BLaER1 treated with 17β-estradiol and CSF1 and Interleukin-3, amounts not matched to agents 10 nM and 100 nM (cell line): Measurements from ENCODE around the gene PACSIN3.

Source experiments
- H3K27ac ChIP-seq, 11 experiments: shearing (Covaris generic); formaldehyde crosslinking; 2 replicates each; pipeline ENCODE4 v1.8.1; 2022
- H3K27me3 ChIP-seq, 11 experiments: shearing (Covaris generic); formaldehyde crosslinking; 2 replicates each; pipeline ENCODE4 v1.8.1; 2022
- H3K36me3 ChIP-seq, 11 experiments: shearing (Covaris generic); formaldehyde crosslinking; 2 replicates each; pipeline ENCODE4 v1.8.1; 2022
- H3K4me1 ChIP-seq, 10 experiments: shearing (Covaris generic); formaldehyde crosslinking; 2 replicates each; pipeline ENCODE4 v1.8.1; 2022
- H3K4me2 ChIP-seq, 11 experiments: shearing (Covaris generic); formaldehyde crosslinking; 2 replicates each; pipeline ENCODE4 v1.8.1; 2022
- H3K4me3 ChIP-seq, 10 experiments: shearing (Covaris generic); formaldehyde crosslinking; 2 replicates each; pipeline ENCODE4 v1.8.1; 2022
- H3K9ac ChIP-seq, 11 experiments: shearing (Covaris generic); formaldehyde crosslinking; 2 replicates each; pipeline ENCODE4 v1.8.1; 2022
- H3K9me3 ChIP-seq, 11 experiments: shearing (Covaris generic); formaldehyde crosslinking; replicated peaks in 1 of 11; 2 replicates each; pipeline ENCODE4 v1.8.1; 2022
- H4K20me1 ChIP-seq, 11 experiments: shearing (Covaris generic); formaldehyde crosslinking; 2 replicates each; pipeline ENCODE4 v1.8.1; 2022
- Cebpa-rat ChIP-seq, 11 experiments: shearing (Covaris generic); IDR thresholded peaks; 2 replicates each; pipeline ENCODE4 v1.8.1; 2022

PACSIN3 gene

GRCh38 chr11:47156333-47156732, 29.9 kb downstream of the PACSIN3 start:
- no peak for TF ChIP-seq Cebpa-rat (IDR thresholded peaks at IDR 0.05)
- peak overlapping the region; percentile 53 to 86 (median 76) for H3K4me2 ChIP-seq
- H3K9me3 ChIP-seq, result no peaks in the 10 kb centered on the region
- H3K36me3 ChIP-seq, result peaks cover 4 to 46% (median 16%) of the 10 kb centered on the region in 11 experiments; a peak in 14 of 22 replicates
- peaks cover 3 to 77% (median 35%) of the 10 kb centered on the region in 11 experiments; a peak in 21 of 22 replicates for H4K20me1 ChIP-seq
- peaks cover 45 to 67% (median 52%) of the 10 kb centered on the region in 10 experiments for H3K4me1 ChIP-seq
- no peak overlapping the region for H3K4me3 ChIP-seq
- H3K27me3 ChIP-seq, result no peaks in the 10 kb centered on the region
- H3K27ac ChIP-seq, result peak overlapping the region in 6 of 11 experiments; percentile 5 to 44 (median 30); a peak in 3 of 22 replicates
- no peak overlapping the region for H3K9ac ChIP-seq

DNA sequence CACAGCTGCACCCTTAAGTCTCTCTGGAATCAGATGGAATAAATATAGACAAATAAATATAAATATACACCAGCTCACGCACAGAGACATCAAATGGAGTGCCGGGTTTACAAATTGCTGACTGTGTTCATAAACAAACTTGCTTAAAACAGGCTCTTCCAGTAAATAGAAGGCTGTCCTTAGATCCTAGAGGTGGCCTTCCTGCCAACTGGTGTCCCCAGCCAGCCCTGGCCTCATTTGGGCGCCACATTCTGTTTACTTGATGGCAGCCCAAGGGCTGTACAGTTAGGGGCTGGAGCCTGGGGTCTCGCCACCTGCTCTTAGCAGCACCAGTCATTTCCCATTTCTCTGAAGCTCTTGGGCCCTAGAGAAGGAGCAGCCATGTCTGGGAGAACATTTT, 30.4 kb downstream of the PACSIN3 start:
- H3K4me2 ChIP-seq, result peak overlapping the region; percentile 53 to 86 (median 76)
- no peak for TF ChIP-seq Cebpa-rat (IDR thresholded peaks at IDR 0.05)
- no peaks in the 10 kb centered on the region for H3K9me3 ChIP-seq
- peaks cover 4 to 44% (median 16%) of the 10 kb centered on the region in 11 experiments; a peak in 13 of 22 replicates for H3K36me3 ChIP-seq
- peaks cover 0 to 74% (median 30%) of the 10 kb centered on the region in 11 experiments; a peak in 17 of 22 replicates for H4K20me1 ChIP-seq
- H3K27ac ChIP-seq, result peak overlapping the region in 6 of 11 experiments; percentile 5 to 56 (median 36); a peak in 6 of 22 replicates
- H3K4me1 ChIP-seq, result peaks cover 45 to 67% (median 52%) of the 10 kb centered on the region in 10 experiments
- peak overlapping the region in 3 of 11 experiments; percentile 14 to 46 (median 34); a peak in 4 of 22 replicates for H3K9ac ChIP-seq
- H3K4me3 ChIP-seq, result no peak overlapping the region
- H3K27me3 ChIP-seq, result no peaks in the 10 kb centered on the region

DNA sequence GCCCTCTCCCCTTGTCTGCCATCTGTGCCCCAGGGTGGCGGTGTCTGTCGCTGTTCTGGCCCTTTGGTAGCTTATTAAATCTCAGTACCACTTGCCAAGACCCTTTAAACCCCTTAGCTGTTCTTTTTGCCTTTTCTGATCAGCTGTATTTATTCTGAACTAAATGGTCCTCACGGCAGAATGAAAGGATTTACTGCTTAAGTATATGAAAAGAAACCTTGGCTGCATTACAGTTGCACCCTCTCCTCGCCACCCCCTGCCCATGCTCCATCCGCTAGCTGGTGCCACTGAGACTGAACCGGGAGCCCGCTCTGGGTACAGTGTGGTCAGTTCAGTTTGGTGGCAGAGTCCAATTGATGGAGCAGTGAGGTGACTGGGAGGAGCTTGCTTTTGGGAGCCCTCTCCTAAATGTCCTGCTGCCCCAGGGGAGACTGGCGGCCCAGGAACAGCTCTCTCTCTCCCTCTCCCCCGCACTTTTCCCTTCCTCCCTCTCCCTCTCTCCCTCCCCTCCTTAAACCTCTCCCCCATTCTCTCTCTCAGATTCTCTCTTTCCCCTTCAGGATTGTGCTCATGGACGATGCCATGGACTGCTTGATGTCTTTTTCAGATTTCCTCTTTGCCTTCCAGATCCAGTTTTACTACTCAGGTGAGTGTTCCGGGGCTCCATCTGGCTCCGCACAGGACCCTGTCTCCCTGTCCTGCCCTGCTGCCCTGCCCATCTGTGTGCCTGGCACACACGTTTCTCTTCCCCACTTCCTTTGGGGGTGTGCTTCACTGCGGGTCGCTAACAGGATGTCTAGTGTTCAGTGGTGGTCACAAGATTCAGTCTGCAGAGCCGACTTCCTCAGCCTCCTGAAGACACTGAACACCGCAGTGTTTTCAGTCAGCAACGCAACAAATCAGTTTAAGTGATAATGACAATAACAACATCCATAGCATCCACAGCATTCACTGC, 31.3 kb downstream of the PACSIN3 start:
- Histone ChIP-seq H3K4me1 (peaks cover 45 to 71% (median 53%) of the 10 kb centered on the region in 10 experiments), H4K20me1 (peaks cover 0 to 64% (median 27%) of the 10 kb centered on the region in 11 experiments; a peak in 11 of 22 replicates), H3K4me3 (peak overlapping the region in 1 of 10 experiments; percentile 7; a peak in 2 of 20 replicates), H3K9me3 (no peaks in the 10 kb centered on the region), H3K36me3 (peaks cover 4 to 36% (median 16%) of the 10 kb centered on the region in 11 experiments; a peak in 12 of 22 replicates), H3K4me2 (peak overlapping the region; percentile 53 to 86 (median 76)), H3K27ac (peak overlapping the region in 7 of 11 experiments; percentile 5 to 56 (median 35); a peak in 10 of 22 replicates), H3K9ac (peak overlapping the region in 8 of 11 experiments; percentile 1 to 54 (median 34); a peak in 15 of 22 replicates), H3K27me3 (no peaks in the 10 kb centered on the region)
- no peak for TF ChIP-seq Cebpa-rat (IDR thresholded peaks at IDR 0.05)

DNA sequence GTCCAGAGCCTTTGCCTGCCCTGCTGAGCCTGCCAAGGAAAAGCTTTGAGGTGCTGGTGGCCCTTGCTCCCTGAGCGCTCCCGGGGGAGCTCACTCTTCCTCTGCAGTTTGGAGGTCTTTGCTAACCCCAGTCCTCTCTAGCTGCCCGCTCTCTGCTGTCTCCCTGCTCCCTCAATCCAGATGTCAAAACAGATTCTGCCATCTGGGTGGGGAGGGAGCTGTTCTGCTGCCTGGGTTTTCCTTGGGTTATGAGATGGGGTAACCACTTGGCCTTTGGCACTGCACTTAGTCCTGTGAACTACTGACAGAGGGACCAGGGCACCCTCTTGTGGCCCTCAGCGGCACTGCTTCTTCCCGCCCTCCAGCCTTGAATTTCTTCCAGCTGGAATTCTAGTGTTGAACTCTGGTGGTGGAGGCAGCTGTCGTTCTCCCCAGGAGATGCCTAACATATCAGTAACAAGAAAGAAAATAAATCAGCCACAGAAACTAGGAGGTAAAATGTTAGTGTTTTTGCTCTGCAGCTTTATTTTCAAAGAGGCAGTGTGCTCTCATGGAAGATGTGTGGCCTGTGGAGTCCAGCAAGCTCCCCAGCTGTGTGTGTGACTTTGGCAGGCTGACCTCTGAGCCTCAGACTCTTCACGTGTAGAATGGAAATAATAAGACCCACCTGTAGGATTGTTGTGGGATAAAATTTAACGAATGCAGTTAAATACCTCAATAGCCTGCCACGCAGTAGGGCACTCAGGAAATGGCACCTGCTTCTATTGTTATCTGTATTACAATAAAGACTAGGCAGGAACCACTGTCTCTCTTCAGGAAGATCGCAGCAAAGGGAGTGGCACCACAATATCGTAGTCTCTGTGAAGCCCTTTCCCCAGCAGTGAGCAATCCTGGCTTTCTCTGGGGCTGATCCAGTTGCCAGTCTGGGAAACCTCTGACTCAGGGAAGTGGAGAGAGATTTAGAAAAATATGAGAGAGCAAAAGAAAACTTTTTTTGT, 33.0 kb downstream of the PACSIN3 start:
- Histone ChIP-seq H3K27ac (no peak overlapping the region), H4K20me1 (peaks cover 0 to 68% (median 26%) of the 10 kb centered on the region in 11 experiments; a peak in 11 of 22 replicates), H3K27me3 (no peaks in the 10 kb centered on the region), H3K4me3 (no peak overlapping the region), H3K4me2 (peak overlapping the region; percentile 48 to 86 (median 72)), H3K9ac (peak overlapping the region in 1 of 11 experiments; percentile 38; a peak in 3 of 22 replicates), H3K4me1 (peaks cover 45 to 73% (median 57%) of the 10 kb centered on the region in 10 experiments), H3K9me3 (no peaks in the 10 kb centered on the region), H3K36me3 (peaks cover 0 to 24% (median 8%) of the 10 kb centered on the region in 11 experiments; a peak in 11 of 22 replicates)
- TF ChIP-seq Cebpa-rat (IDR thresholded peaks at IDR 0.05), result no peak

- H3K27ac ChIP-seq, result no peak overlapping the region
- no peaks in the 10 kb centered on the region for H3K9me3 ChIP-seq
- no peak for TF ChIP-seq Cebpa-rat (IDR thresholded peaks at IDR 0.05)
- peaks cover 45 to 71% (median 57%) of the 10 kb centered on the region in 10 experiments for H3K4me1 ChIP-seq
- peak overlapping the region; percentile 44 to 83 (median 65) for H3K4me2 ChIP-seq
- H3K36me3 ChIP-seq, result peaks cover 0 to 22% (median 9%) of the 10 kb centered on the region in 11 experiments; a peak in 8 of 22 replicates
- no peak overlapping the region for H3K4me3 ChIP-seq
- no peaks in the 10 kb centered on the region for H3K27me3 ChIP-seq
- H4K20me1 ChIP-seq, result peaks cover 0 to 76% (median 26%) of the 10 kb centered on the region in 11 experiments; a peak in 11 of 22 replicates
- no peak overlapping the region for H3K9ac ChIP-seq
Observed at GRCh38 chr11:47152126-47152952, 33.9 kb downstream of the PACSIN3 start.

- H4K20me1 ChIP-seq, result peaks cover 0 to 54% (median 8%) of the 10 kb centered on the region in 11 experiments; a peak in 10 of 22 replicates
- TF ChIP-seq Cebpa-rat (IDR thresholded peaks at IDR 0.05), result no peak
- no peaks in the 10 kb centered on the region for H3K27me3 ChIP-seq
- peak overlapping the region in 7 of 11 experiments; percentile 1 to 35 (median 8); a peak in 8 of 22 replicates for H3K4me2 ChIP-seq
- H3K4me1 ChIP-seq, result peaks cover 24 to 46% (median 37%) of the 10 kb centered on the region in 10 experiments
- peaks cover 0 to 10% (median 0%) of the 10 kb centered on the region in 11 experiments; a peak in 4 of 22 replicates for H3K36me3 ChIP-seq
- H3K27ac ChIP-seq, result no peak overlapping the region
- H3K9ac ChIP-seq, result peak overlapping the region in 1 of 11 experiments; percentile 20; a peak in 1 of 22 replicates
- no peaks in the 10 kb centered on the region for H3K9me3 ChIP-seq
- no peak overlapping the region for H3K4me3 ChIP-seq
Observed at GRCh38 chr11:47149782-47150181, 36.5 kb downstream of the PACSIN3 start.

- TF ChIP-seq Cebpa-rat (IDR thresholded peaks at IDR 0.05), result no peak
- H3K9ac ChIP-seq, result no peak overlapping the region
- peaks cover 16 to 39% (median 30%) of the 10 kb centered on the region in 10 experiments for H3K4me1 ChIP-seq
Observed at GRCh38 chr11:47148903-47149531, 37.2 kb downstream of the PACSIN3 start.

More at GRCh38 chr11:47148903-47149531, 37.2 kb downstream of the PACSIN3 start:
- no peaks in the 10 kb centered on the region for H3K27me3 ChIP-seq
- peak overlapping the region in 6 of 11 experiments; percentile 1 to 35 (median 12); a peak in 5 of 22 replicates for H3K4me2 ChIP-seq
- H3K27ac ChIP-seq, result no peak overlapping the region
- no peaks in the 10 kb centered on the region for H3K9me3 ChIP-seq
- H3K36me3 ChIP-seq, result peaks cover 0 to 10% (median 0%) of the 10 kb centered on the region in 11 experiments; a peak in 5 of 22 replicates
- no peak overlapping the region for H3K4me3 ChIP-seq
- peaks cover 0 to 46% (median 8%) of the 10 kb centered on the region in 11 experiments; a peak in 8 of 22 replicates for H4K20me1 ChIP-seq
